GM18502 (cell line): ENCODE results near the gene MRPL1.
"Not testable (repeated sequence)": the region's sequence is repeated elsewhere in the genome, so short reads cannot be mapped to it uniquely, and the experiment has no call there.

Experiments
- ATAC-seq: cut with Tn5 transposase; IDR thresholded peaks from one replicate; pipeline ENCODE4 v1.9.1; 2021; ENCODE audit warnings: mild to moderate bottlenecking; ENCODE audit not compliant: unreplicated experiment, poor library complexity

The MRPL1 gene

DNA sequence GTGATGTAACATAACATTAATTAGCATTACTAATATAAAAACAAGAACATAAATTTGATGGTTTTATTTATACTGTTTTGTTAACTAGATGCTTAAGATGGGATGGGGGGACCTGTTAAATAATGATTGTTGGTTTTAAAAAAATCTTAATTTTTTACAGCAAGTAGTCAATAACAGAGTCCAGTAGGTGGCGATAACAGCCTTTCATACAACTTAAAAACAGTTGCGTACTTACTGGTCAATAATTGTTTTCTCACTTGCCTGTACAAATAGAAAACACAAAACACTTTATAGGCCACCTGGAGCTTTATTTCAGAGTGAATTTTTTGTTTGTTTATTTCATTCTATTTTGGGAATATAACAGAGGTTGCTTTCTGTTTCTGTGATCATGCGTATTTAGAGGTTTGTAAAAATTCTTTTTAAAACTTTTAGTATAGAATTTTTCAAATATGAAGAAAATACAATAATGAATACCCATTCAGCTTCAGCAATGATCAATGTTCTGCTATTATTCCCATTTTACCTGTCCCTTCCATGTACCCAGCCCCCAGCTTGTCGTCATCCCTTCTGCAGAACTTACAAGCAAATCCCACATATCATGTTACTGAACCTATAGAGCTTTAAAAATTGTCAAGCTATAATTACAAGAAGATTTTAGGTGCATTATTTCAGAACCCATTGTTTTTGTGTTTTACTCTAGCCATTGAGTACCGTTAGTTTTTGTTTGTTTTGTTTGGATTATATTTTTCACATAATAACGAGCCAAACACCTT is 97.1 kb downstream of the MRPL1 start:
- no peak for ATAC-seq

DNA sequence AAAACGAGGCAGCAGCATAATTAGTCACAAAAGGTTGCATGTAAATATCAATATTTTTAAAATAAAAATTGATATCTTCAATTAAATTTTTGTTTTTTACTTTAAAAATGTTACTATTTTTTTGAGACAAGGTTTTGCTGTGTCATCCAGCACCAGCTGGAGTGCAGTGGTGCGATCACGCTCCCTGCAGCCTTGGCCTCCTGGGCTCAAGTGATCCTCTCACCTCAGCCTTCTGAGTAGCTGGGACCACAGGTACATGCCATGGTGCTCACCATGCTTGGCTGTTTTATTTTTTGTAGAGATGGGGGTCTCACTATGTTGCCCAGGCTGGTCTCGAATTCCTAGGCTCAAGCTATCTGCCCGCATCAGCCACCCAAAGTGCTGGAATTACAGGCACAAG is 97.7 kb downstream of the MRPL1 start:
- no peak for ATAC-seq

DNA sequence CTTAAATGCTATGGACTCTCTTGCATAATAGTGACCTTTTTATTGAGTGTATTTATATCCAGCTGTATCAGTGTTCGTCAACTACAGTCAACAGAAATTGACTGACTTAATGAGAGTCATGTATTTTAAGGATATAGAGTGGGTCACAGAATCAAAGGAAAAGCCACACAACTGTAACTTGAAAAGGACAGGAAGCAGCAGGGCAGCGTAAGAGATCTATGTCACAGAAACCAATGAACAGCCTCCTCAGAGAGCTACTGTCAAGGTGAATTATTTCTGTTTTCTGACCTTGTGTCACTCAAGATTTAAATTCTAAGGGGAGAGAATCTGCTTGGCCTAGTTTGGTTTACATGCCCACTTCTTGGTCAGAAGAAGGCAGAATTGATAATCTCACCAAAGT is 100.4 kb downstream of the MRPL1 start:
- ATAC-seq, result no peak

DNA sequence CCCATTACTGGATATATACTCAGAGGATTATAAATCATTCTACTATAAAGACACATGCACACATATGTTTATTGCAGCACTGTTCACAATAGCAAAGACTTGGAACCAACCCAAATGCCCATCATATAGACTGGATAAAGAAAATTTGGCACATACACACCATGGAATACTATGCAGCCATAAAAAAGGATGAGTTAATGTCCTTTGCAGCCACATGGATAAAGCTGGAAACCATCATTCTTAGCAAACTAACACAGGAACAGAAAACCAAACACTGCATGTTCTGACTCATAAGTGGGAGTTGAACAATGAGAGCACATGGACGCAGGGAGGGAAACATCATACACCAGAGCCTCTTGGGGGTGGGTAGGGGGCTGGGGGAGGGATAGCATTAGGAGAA is 111.0 kb downstream of the MRPL1 start:
- ATAC-seq, result not testable (repeated sequence)

- ATAC-seq, result not testable (repeated sequence)
Observed at GRCh38 chr4:77982900-77983540, 120.4 kb downstream of the MRPL1 start.

DNA sequence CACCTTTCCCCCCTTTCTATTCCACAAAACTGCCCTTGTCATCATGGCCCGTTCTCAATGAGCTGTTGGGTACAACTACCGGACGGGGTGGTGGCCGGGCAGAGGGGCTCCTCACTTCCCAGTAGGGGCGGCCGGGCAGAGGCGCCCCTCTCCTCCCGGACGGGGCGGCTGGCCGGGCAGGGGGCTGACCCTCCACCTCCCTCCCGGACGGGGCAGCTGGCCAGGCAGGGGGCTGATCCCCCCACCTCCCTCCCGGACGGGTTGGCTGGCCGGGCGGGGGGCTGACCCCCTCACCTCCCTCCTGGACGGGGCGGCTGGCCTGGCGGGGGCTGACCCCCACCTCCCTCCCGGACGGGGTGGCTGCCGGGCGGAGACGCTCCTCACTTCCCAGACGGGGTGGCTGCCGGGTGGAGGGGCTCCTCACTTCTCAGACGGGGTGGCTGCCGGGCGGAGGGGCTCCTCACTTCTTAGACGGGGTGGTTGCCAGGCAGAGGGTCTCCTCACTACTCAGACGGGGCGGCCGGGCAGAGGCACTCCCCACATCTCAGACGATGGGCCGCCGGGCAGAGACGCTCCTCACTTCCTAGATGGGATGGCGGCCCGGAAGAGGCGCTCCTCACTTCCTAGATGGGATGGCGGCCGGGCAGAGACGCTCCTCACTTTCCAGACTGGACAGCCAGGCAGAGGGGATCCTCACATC is 121.1 kb downstream of the MRPL1 start:
- not testable (repeated sequence) for ATAC-seq

GRCh38 chr4:77989968-77990367 is 127.3 kb downstream of the MRPL1 start:
- no peak for ATAC-seq

DNA sequence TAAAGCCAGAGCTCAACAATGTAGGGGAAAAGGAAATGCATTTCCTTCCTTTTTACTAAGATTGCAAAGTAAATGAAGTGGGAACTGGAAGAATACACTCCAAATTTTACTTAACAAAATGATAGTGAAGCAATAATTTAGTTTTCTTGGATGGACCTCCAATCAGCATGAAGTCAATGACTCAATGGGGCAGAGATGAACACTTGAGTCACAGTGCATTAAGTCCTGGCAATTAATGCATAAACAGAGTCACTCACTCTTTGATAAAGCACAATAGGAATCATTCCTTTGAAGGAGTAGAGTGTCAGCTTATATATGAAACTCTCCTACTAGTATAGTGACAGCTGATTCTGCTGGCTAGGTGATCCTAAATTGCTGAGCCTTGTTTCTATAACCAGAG is 127.8 kb downstream of the MRPL1 start:
- no peak for ATAC-seq

- no peak for ATAC-seq
Observed at GRCh38 chr4:77990904-77991358, 128.3 kb downstream of the MRPL1 start.

GRCh38 chr4:77992581-77992980 is 130.0 kb downstream of the MRPL1 start:
- no peak for ATAC-seq

GRCh38 chr4:77994194-77994721 is 131.6 kb downstream of the MRPL1 start:
- peak; percentile 77 for ATAC-seq

DNA sequence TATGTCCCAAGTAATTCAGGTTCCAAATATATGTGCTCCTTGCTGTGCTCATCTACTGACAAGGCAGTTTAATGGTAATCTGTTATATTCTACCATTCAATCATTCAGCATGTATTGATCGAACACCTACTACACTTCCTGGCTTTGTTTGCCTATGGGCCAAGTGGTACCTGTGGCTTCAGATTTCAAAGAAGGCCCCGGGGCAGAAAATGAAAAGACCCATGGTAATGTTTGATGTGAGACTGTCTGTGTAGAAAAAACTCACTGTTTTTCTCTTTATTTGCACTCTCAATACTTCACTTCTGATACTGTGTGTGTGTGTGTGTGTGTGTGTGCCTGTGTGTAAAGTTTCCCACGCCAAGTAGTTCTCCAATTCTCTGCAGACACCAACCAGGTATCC is 133.4 kb downstream of the MRPL1 start:
- no peak for ATAC-seq

DNA sequence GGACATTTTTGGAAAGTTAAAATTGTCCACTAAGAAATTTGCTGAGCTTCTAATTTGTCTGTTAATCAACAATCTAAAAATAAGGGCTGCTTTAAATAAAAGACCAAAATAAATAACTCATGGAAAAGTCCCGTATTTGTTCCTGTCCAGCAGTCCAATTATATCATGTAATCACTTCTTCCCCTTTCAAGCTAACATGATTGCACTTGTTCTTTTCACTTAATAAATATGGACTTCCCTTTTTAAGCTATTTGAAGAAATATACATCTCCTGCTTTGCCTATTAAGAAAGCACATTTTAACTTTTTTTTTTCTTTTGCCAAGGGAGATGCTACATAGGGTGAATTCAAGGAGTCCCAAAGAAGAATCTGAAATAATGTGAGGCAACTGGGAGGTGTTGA is 138.9 kb downstream of the MRPL1 start:
- no peak for ATAC-seq

DNA sequence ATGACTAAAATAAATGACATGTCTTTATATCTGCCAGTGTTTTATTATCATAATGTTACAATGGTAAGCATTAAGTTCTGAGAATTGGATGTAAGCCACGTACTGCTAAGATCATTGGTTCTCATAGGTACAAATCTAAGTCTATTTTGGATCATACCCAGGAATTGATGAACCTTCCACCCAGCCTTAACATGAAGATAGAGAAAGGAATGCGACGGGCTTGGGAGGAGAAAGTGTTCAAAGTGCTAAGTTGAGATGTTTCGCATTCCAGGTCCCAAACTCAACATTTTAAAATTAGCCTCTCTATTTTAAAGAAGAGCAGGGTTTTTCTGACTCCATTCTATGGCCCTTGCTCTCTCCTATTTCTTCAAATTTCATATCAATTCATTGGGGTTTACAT is 139.6 kb downstream of the MRPL1 start:
- no peak for ATAC-seq
